GM19395 (cell line): ENCODE measurements around the gene FOXC1.

ENCODE experiments used
- ATAC-seq: cut with Tn5 transposase; IDR thresholded peaks from one replicate; pipeline ENCODE4 v1.9.1; 2021; ENCODE audit warnings: mild to moderate bottlenecking, moderate library complexity; ENCODE audit not compliant: unreplicated experiment

FOXC1 gene

GRCh38 chr6:1611572-1612298 lies 2.0 kb downstream of the FOXC1 start:
- no peak for ATAC-seq

GRCh38 chr6:1612299-1612973 lies 2.7 kb downstream of the FOXC1 start:
- no peak for ATAC-seq

- ATAC-seq: no peak
Observed at GRCh38 chr6:1612974-1613306, 3.2 kb downstream of the FOXC1 start.

- ATAC-seq: no peak
Observed at GRCh38 chr6:1613346-1613687, 3.6 kb downstream of the FOXC1 start.

- ATAC-seq: no peak
Observed at GRCh38 chr6:1613688-1614447, 4.2 kb downstream of the FOXC1 start.

GRCh38 chr6:1614448-1615150 lies 4.9 kb downstream of the FOXC1 start:
- ATAC-seq: no peak

- no peak for ATAC-seq
Observed at GRCh38 chr6:1615151-1615852, 5.6 kb downstream of the FOXC1 start.

GRCh38 chr6:1615853-1616420 lies 6.2 kb downstream of the FOXC1 start:
- no peak for ATAC-seq

- no peak for ATAC-seq
Observed at GRCh38 chr6:1616701-1617463, 7.2 kb downstream of the FOXC1 start.

- ATAC-seq: no peak
Observed at GRCh38 chr6:1617466-1618310, 8.0 kb downstream of the FOXC1 start.

GRCh38 chr6:1618311-1619097 lies 8.8 kb downstream of the FOXC1 start:
- ATAC-seq: no peak

GRCh38 chr6:1619098-1619672 lies 9.5 kb downstream of the FOXC1 start:
- ATAC-seq: no peak

- ATAC-seq: no peak
Observed at GRCh38 chr6:1619673-1620503, 10.2 kb downstream of the FOXC1 start.

GRCh38 chr6:1620504-1621069 lies 10.9 kb downstream of the FOXC1 start:
- no peak for ATAC-seq

GRCh38 chr6:1621070-1621701 lies 11.5 kb downstream of the FOXC1 start:
- ATAC-seq: no peak

- ATAC-seq: no peak
Observed at GRCh38 chr6:1622220-1622850, 12.6 kb downstream of the FOXC1 start.
